Measurements from ENCODE around the gene TERT. TPM values are rescaled to one million over a fixed set of nuclear protein-coding genes. Genes with fewer than 3 reads are reported as not detected.

The TERT gene
- total RNA-seq, 2 donors from 2014 or later, result not detected

DNA sequence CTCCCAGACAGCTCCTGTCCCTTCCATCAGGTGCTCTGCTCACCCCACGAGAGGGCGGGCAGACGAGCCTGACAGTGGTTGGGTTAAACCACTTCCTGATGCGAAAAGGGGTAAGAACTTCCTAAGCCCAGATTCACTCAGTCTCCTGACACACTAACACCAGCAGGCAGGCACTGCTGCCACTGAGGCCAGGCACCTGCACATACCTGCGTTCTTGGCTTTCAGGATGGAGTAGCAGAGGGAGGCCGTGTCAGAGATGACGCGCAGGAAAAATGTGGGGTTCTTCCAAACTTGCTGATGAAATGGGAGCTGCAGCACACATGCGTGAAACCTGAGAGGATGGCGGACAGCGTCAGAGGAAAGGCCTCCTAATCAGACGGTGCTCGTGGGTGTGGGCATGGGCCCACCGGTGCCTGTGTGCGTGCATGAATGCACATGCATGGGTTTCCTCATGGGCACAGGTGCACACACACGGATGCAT lies 39.7 kb downstream of the TERT start:
- intact Hi-C loops (cut with DNase I), result no loop called here
- TF ChIP-seq CTCF (IDR thresholded peaks at IDR 0.05) (no peak), POLR2A (IDR thresholded peaks at IDR 0.05) (no peak)
- 72 to 77% methylated on average over 14 to 16 of the region's 16 CpGs for WGBS, 2 donors
- H3K4me1 ChIP-seq, result no peaks in the 10 kb centered on the region
- ATAC-seq (no peak), DNase-seq (no peak)
- no peaks in the 10 kb centered on the region for H3K36me3 ChIP-seq (replicated peaks in 1 of 2; ENCODE audit: insufficient read depth in 1 of 2, low read depth in 2 of 2)
- no peaks in the 10 kb centered on the region for H3K9me3 ChIP-seq
- no peaks in the 10 kb centered on the region for H3K27me3 ChIP-seq
- H3K4me3 ChIP-seq, result no peak overlapping the region
- no peak overlapping the region for H3K27ac ChIP-seq

DNA sequence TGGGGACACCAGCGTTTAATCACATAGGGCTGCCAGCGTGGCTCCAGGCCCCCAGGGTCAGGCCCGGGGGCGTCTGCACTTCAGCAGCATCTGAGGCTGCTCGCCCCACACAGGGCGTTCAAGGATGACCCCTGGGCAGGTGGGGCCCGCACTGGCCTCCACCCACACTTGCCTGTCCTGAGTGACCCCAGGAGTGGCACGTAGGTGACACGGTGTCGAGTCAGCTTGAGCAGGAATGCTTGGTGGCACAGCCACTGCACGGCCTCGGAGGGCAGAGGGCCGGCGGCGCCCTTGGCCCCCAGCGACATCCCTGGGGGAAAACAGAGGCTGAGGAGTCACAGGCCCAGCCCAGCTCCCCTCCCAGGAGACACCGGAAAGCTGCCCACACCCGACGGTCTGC lies 40.7 kb downstream of the TERT start:
- Histone ChIP-seq H3K27ac (no peak overlapping the region), H3K4me3 (no peak overlapping the region), H3K9me3 (no peaks in the 10 kb centered on the region), H3K36me3 (replicated peaks in 1 of 2; ENCODE audit: insufficient read depth in 1 of 2, low read depth in 2 of 2) (no peaks in the 10 kb centered on the region), H3K27me3 (no peaks in the 10 kb centered on the region), H3K4me1 (no peaks in the 10 kb centered on the region)
- intact Hi-C loops (cut with DNase I), result no loop called here
- TF ChIP-seq POLR2A (IDR thresholded peaks at IDR 0.05), result no peak
- no peak for TF ChIP-seq CTCF (IDR thresholded peaks at IDR 0.05)
- DNase-seq, result no peak
- ATAC-seq, result no peak
- WGBS, 2 donors, result 67 to 79% methylated on average over 2 to 16 of the region's 19 CpGs

DNA sequence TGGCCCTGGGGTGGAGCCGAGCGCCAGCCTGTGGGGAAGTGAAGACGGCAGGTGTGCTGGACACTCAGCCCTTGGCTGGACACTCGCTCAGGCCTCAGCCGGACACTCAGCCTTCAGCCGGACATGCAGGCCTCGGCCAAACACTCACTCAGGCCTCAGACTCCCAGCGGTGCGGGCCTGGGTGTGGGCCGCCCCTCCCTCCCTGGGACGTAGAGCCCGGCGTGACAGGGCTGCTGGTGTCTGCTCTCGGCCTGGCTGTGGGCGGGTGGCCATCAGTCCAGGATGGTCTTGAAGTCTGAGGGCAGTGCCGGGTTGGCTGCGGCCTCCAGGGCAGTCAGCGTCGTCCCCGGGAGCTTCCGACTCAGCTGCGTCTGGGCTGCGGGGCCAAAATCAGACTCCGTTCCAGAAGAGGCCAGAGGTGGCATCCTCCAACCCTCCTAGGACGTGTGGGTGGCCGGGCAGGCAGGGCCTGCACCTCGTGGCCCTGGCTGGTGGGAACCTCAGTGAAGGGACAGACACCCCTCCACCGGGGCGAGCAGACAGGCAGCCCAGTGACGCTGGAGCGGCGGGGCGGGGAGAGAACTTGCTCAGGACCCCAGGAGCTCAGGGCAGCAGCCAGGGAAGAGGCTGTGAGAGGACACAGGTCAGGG lies 41.3 kb downstream of the TERT start:
- no peak overlapping the region for H3K4me3 ChIP-seq
- 87 to 88% methylated on average over 10 to 33 of the region's 33 CpGs for WGBS, 2 donors
- intact Hi-C loops (cut with DNase I), result no loop called here
- no peak overlapping the region for H3K27ac ChIP-seq
- no peak for ATAC-seq
- no peaks in the 10 kb centered on the region for H3K36me3 ChIP-seq (replicated peaks in 1 of 2; ENCODE audit: insufficient read depth in 1 of 2, low read depth in 2 of 2)
- H3K27me3 ChIP-seq, result no peaks in the 10 kb centered on the region
- no peaks in the 10 kb centered on the region for H3K4me1 ChIP-seq
- TF ChIP-seq POLR2A (IDR thresholded peaks at IDR 0.05) (no peak), CTCF (IDR thresholded peaks at IDR 0.05) (no peak)
- DNase-seq, result no peak
- no peaks in the 10 kb centered on the region for H3K9me3 ChIP-seq

- no peaks in the 10 kb centered on the region for H3K9me3 ChIP-seq
- H3K4me1 ChIP-seq, result no peaks in the 10 kb centered on the region
- H3K27ac ChIP-seq, result no peak overlapping the region
- ATAC-seq (no peak), DNase-seq (no peak)
- intact Hi-C loops (cut with DNase I), result no loop called here
- WGBS, 2 donors, result 90 to 95% methylated on average over 7 to 9 of the region's 9 CpGs
- no peaks in the 10 kb centered on the region for H3K36me3 ChIP-seq (replicated peaks in 1 of 2; ENCODE audit: insufficient read depth in 1 of 2, low read depth in 2 of 2)
- no peak for TF ChIP-seq POLR2A (IDR thresholded peaks at IDR 0.05)
- TF ChIP-seq CTCF (IDR thresholded peaks at IDR 0.05), result no peak
- H3K27me3 ChIP-seq, result peaks cover 0 to under 1% of the 10 kb centered on the region in 2 donors
- no peak overlapping the region for H3K4me3 ChIP-seq
Measured at GRCh38 chr5:1252681-1253080, 42.2 kb downstream of the TERT start.

All from body of pancreas (tissue), 4 donors.